GM23338 (cell line): ENCODE measurements around the gene VSIG10L2. TPM values are rescaled to one million over a fixed set of nuclear protein-coding genes. Genes with fewer than 3 reads are reported as not detected.
A peak's percentile ranks its signal among the peaks of the same experiment; 100 is the strongest.

ENCODE experiments used
- ATAC-seq: fragments of 200-7000 bp; cut with Tn5 transposase; 3 replicates; pipeline ENCODE4 v1.9.1; 2020
- DNase-seq: peaks from one replicate; pipeline ENCODE4 v3.0.0-alpha.2; 2015; ENCODE audit warnings: low spot score
- H2AFZ ChIP-seq: fragments of 200-600 bp; sonication (generic); 2 replicates; pipeline ENCODE4 v1.8.0; 2016; ENCODE audit warnings: antibody characterized with exemption, mild to moderate bottlenecking, moderate library complexity
- H3F3A ChIP-seq: fragments of 200-600 bp; sonication (generic); replicated peaks from 2 replicates; pipeline ENCODE4 v1.8.0; 2017; ENCODE audit warnings: antibody characterized with exemption, mixed run types, low read depth
- H3K27ac ChIP-seq: fragments of 200-600 bp; sonication (generic); 2 replicates; pipeline ENCODE4 v1.6.1; 2016; ENCODE audit warnings: low read depth
- H3K27me3 ChIP-seq: fragments of 200-600 bp; sonication (generic); 2 replicates; pipeline ENCODE4 v1.8.0; 2016; ENCODE audit warnings: mild to moderate bottlenecking, mixed run types, moderate library complexity; ENCODE audit not compliant: insufficient read depth
- H3K36me3 ChIP-seq: fragments of 200-600 bp; sonication (generic); 2 replicates; pipeline ENCODE4 v1.8.0; 2016; ENCODE audit warnings: mild to moderate bottlenecking; ENCODE audit not compliant: insufficient read depth
- H3K4me1 ChIP-seq: fragments of 200-600 bp; sonication (generic); 2 replicates; pipeline ENCODE4 v1.8.0; 2016; ENCODE audit warnings: mild to moderate bottlenecking, moderate library complexity; ENCODE audit not compliant: insufficient read depth
- H3K4me2 ChIP-seq: fragments of 200-600 bp; sonication (generic); 2 replicates; pipeline ENCODE4 v1.7.1; 2017; ENCODE audit warnings: mixed run types
- H3K4me3 ChIP-seq: fragments of 200-600 bp; sonication (generic); 2 replicates; pipeline ENCODE4 v1.6.1; 2016; ENCODE audit warnings: mixed run types
- H3K79me2 ChIP-seq: fragments of 200-600 bp; sonication (generic); replicated peaks from 2 replicates; pipeline ENCODE4 v1.8.0; 2017; ENCODE audit warnings: mild to moderate bottlenecking; ENCODE audit not compliant: insufficient read depth
- H3K9me2 ChIP-seq: fragments of 200-600 bp; sonication (generic); 2 replicates; pipeline ENCODE4 v1.8.0; 2017; ENCODE audit not compliant: insufficient read depth
- H4K20me1 ChIP-seq: fragments of 200-600 bp; sonication (generic); replicated peaks from 2 replicates; pipeline ENCODE4 v1.8.0; 2017; ENCODE audit warnings: mild to moderate bottlenecking; ENCODE audit not compliant: insufficient read depth
- H3K27ac Mint-ChIP-seq: 2 replicates; pipeline ENCODE4 v1.8.0; 2020; ENCODE audit warnings: inconsistent platforms, mild to moderate bottlenecking, moderate library complexity, mixed read lengths
- H3K27me3 Mint-ChIP-seq: 3 replicates; pipeline ENCODE4 v1.8.0; 2022; ENCODE audit warnings: low read depth, mild to moderate bottlenecking, moderate library complexity, mixed read lengths, inconsistent platforms; ENCODE audit not compliant: insufficient read depth, poor library complexity
- H3K36me3 Mint-ChIP-seq: 3 replicates; pipeline ENCODE4 v1.8.0; 2021; ENCODE audit warnings: low read depth, mild to moderate bottlenecking, inconsistent platforms, moderate library complexity, mixed read lengths
- H3K4me1 Mint-ChIP-seq: 3 replicates; pipeline ENCODE4 v1.8.0; 2020; ENCODE audit warnings: mild to moderate bottlenecking, inconsistent platforms, mixed read lengths
- H3K4me3 Mint-ChIP-seq: 3 replicates; pipeline ENCODE4 v1.8.0; 2021; ENCODE audit warnings: moderate library complexity, mild to moderate bottlenecking, inconsistent platforms, mixed read lengths
- H3K9me3 Mint-ChIP-seq: 3 replicates; pipeline ENCODE4 v1.8.0; 2020; ENCODE audit warnings: moderate library complexity, mild to moderate bottlenecking, inconsistent platforms, mixed read lengths
- EZH2 ChIP-seq: fragments of 200-600 bp; sonication (generic); IDR thresholded peaks from one replicate; pipeline ENCODE4 v1.8.0; 2017; ENCODE audit warnings: antibody characterized with exemption, mild to moderate bottlenecking, low read depth; ENCODE audit not compliant: unreplicated experiment
- JUNB ChIP-seq: IDR thresholded peaks from one replicate; pipeline ENCODE4 v1.6.1; 2016; ENCODE audit warnings: antibody characterized with exemption; ENCODE audit not compliant: unreplicated experiment
- NANOG ChIP-seq: IDR thresholded peaks from 2 replicates; pipeline ENCODE4 v1.6.1; 2016; ENCODE audit warnings: antibody characterized with exemption, borderline replicate concordance
- STAT1 ChIP-seq: IDR thresholded peaks from one replicate; pipeline ENCODE4 v1.6.1; 2016; ENCODE audit warnings: antibody characterized with exemption; ENCODE audit not compliant: unreplicated experiment
- ZNF114 ChIP-seq: fragments of 250-450 bp; sonication (Bioruptor Pico); IDR thresholded peaks from 2 replicates; pipeline ENCODE4 v1.5.0; 2020; ENCODE audit warnings: mild to moderate bottlenecking, moderate library complexity
- ZNF331 ChIP-seq: fragments of 250-450 bp; sonication (Bioruptor Pico); IDR thresholded peaks from 2 replicates; pipeline ENCODE4 v1.5.0; 2020; ENCODE audit warnings: low read depth, mild to moderate bottlenecking, moderate library complexity
- ZNF462 ChIP-seq: fragments of 250-450 bp; sonication (Bioruptor Pico); IDR thresholded peaks from 2 replicates; pipeline ENCODE4 v1.5.0; 2020; ENCODE audit warnings: mild to moderate bottlenecking, moderate library complexity
- polyA plus RNA-seq: library from polyadenylated mRNA; unstranded; fragments of >200 nt; fragmentation: Nextera tagmentation; extraction: Ambion mirVana; gene quantifications from 2 replicates; pipeline ENCODE4 v1.2.1, GENCODE V29; 2016
- total RNA-seq: library from RNA; depleted of rRNA; stranded (reverse); fragments of >200 nt; shearing (Covaris generic); gene quantifications from 2 replicates; pipeline ENCODE4 v1.2.3, GENCODE V29; 2014

The VSIG10L2 gene
- total and polyA plus RNA-seq, 2 experiments from 2014 or later, result 0.63 TPM; not detected in 1

- TF ChIP-seq ZNF114 (CRISPR knock-in tag) (no peak), JUNB (no peak), ZNF462 (CRISPR knock-in tag) (no peak), ZNF331 (no peak)
Observed at GRCh38 chr11:125949271-125950177, 3.7 kb downstream of the VSIG10L2 start (continued).

GRCh38 chr11:125950178-125950490, 4.3 kb downstream of the VSIG10L2 start:
- peaks cover 3% of the 10 kb centered on the region for H3K27me3 Mint-ChIP-seq
- no peak for ATAC-seq
- H3K4me3 Mint-ChIP-seq, result no peak overlapping the region
- Histone ChIP-seq H3K4me3 (no peak overlapping the region), H3K79me2 (no peaks in the 10 kb centered on the region), H2AFZ (no peak overlapping the region), H3K27ac (no peak overlapping the region), H3K4me2 (no peak overlapping the region), H4K20me1 (no peaks in the 10 kb centered on the region), H3K9me2 (no peaks in the 10 kb centered on the region), H3K4me1 (no peaks in the 10 kb centered on the region), H3K36me3 (no peaks in the 10 kb centered on the region), H3K27me3 (no peaks in the 10 kb centered on the region), H3F3A (no peaks in the 10 kb centered on the region)
- peaks cover 9% of the 10 kb centered on the region for H3K4me1 Mint-ChIP-seq
- peak overlapping the region; percentile 67; the same call in 1 of the 2 replicates for H3K27ac Mint-ChIP-seq
- TF ChIP-seq ZNF331, result no peak
- no peak for TF ChIP-seq NANOG
- TF ChIP-seq EZH2, result no peak
- TF ChIP-seq STAT1, result no peak
- H3K36me3 Mint-ChIP-seq, result no peaks in the 10 kb centered on the region; the same call in 2 of the 3 replicates
- DNase-seq, result no peak
- H3K9me3 Mint-ChIP-seq, result no peaks in the 10 kb centered on the region
